MG63 (cell line): ENCODE results near the gene ACKR2. TPM values are rescaled to one million over a fixed set of nuclear protein-coding genes. Genes with fewer than 3 reads are reported as not detected.

Source experiments
- DNase-seq: peaks from one replicate; pipeline ENCODE4 v3.0.0-alpha.2; 2020
- H3K27me3 ChIP-seq: fragments of 250-450 bp; sonication (Bioruptor Pico); 2 replicates; pipeline ENCODE4 v1.5.1; 2020; ENCODE audit warnings: mild to moderate bottlenecking, moderate library complexity
- H3K36me3 ChIP-seq: fragments of 250-450 bp; sonication (Bioruptor Pico); 2 replicates; pipeline ENCODE4 v1.5.1; 2020; ENCODE audit warnings: mild to moderate bottlenecking, moderate library complexity
- H3K4me3 ChIP-seq: fragments of 250-450 bp; sonication (Bioruptor Pico); 2 replicates; pipeline ENCODE4 v1.5.1; 2020; ENCODE audit warnings: mild to moderate bottlenecking, moderate library complexity
- H3K9me3 ChIP-seq: fragments of 250-450 bp; sonication (Bioruptor Pico); 2 replicates; pipeline ENCODE4 v1.5.1; 2020; ENCODE audit warnings: mild to moderate bottlenecking, moderate library complexity
- total RNA-seq: library from RNA; depleted of rRNA; stranded (reverse); fragments of >200 nt; shearing (Covaris generic); gene quantifications from 2 replicates; pipeline ENCODE4 v1.2.3, GENCODE V29; 2014; ENCODE audit warnings: low replicate concordance

The ACKR2 gene
- total RNA-seq, 1 experiment from 2014 or later: not detected

DNA sequence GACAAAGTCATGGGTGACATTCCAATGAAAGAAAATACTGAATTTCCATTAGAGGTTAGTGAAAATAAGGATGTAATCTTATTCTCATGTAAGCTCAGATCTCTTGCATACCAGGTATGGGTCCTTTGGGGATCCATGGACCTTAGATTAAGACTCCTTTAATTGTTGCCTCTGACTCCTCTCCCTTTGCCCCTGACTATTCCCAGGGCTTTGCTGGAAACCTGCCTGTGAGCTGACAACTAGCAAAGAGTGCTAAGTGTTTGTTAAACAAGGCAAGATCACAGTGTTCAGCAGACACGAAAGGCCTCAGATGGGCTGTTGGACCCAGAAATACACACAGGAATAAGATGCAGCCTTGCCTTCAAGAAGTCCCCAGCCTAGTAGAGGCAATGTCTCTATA is 32.1 kb downstream of the ACKR2 start:
- H3K4me3 ChIP-seq: no peak overlapping the region
- H3K9me3 ChIP-seq: no peaks in the 10 kb centered on the region
- no peaks in the 10 kb centered on the region for H3K27me3 ChIP-seq
- H3K36me3 ChIP-seq: no peaks in the 10 kb centered on the region
- peak; percentile 4 for DNase-seq

DNA sequence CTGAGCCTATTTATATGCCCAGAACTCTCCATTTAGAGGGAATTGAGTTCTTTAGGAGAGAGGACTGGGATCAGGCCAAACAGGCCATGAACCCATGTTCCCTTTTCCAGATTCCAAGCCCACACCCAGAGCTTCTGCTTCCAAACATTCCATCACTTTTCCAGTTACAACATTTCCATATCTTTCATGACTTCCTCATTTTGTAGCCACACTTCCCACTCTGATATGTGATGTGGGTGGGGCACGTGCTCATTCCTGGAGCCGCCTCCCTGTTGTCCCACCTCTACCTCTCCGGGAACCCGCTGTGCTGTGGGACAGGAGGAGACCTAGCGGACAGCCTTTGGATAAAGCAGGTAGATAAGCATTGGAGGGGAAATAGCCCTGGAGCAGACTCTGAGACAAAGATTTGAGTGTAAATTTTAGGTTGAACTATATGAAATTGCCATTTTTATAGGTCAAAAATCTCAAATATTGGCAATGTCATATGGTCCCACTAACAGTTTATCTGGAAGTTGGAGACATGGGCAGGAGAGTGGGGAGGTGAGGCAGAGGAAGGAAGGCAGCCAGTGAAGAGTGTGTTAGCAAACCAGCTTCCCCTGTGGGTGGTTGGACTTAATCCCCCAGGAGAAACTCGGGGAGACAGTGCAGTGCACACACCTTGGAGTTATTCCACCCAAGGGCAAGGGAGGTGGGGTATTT is 34.6 kb downstream of the ACKR2 start:
- Histone ChIP-seq H3K36me3 (no peaks in the 10 kb centered on the region), H3K27me3 (no peaks in the 10 kb centered on the region), H3K9me3 (no peaks in the 10 kb centered on the region), H3K4me3 (no peak overlapping the region)
- no peak for DNase-seq

DNA sequence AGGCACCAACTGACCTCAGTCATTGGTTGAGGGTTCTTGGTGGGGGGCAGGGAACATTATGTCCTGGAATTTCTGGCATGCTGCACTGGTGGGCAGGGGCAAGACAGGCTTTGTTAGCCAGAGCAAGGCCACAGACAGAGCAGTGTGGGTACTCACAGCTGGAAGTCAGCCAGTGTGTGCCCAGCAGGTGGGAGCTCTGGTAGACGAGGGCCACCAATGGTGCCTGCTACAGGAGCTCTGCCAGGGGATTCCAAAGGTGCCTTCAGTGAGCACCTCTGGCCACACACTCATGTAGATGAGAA is 35.1 kb downstream of the ACKR2 start:
- no peaks in the 10 kb centered on the region for H3K27me3 ChIP-seq
- no peak overlapping the region for H3K4me3 ChIP-seq
- DNase-seq: no peak
- no peaks in the 10 kb centered on the region for H3K36me3 ChIP-seq
- no peaks in the 10 kb centered on the region for H3K9me3 ChIP-seq

DNA sequence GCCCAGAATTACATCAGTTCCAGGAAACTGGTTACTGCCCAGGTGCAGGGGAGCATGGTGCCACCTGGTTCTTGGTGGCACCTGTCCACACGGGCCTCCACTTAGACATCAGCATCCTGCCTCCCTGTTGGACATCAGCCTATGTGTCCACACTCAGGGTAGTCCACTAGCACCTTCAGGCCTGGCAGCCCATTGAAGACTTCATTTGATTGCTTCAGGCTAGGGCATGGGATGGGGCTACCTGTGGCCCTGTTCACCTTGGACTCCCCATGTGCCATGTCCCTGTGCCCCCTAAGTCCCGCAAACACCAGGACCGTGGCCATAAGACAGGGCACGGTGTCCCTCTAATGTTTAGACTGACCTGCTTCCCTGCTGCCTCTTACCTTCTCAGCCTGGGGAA is 35.6 kb downstream of the ACKR2 start:
- H3K4me3 ChIP-seq: no peak overlapping the region
- no peaks in the 10 kb centered on the region for H3K9me3 ChIP-seq
- H3K36me3 ChIP-seq: no peaks in the 10 kb centered on the region
- H3K27me3 ChIP-seq: no peaks in the 10 kb centered on the region
- no peak for DNase-seq

DNA sequence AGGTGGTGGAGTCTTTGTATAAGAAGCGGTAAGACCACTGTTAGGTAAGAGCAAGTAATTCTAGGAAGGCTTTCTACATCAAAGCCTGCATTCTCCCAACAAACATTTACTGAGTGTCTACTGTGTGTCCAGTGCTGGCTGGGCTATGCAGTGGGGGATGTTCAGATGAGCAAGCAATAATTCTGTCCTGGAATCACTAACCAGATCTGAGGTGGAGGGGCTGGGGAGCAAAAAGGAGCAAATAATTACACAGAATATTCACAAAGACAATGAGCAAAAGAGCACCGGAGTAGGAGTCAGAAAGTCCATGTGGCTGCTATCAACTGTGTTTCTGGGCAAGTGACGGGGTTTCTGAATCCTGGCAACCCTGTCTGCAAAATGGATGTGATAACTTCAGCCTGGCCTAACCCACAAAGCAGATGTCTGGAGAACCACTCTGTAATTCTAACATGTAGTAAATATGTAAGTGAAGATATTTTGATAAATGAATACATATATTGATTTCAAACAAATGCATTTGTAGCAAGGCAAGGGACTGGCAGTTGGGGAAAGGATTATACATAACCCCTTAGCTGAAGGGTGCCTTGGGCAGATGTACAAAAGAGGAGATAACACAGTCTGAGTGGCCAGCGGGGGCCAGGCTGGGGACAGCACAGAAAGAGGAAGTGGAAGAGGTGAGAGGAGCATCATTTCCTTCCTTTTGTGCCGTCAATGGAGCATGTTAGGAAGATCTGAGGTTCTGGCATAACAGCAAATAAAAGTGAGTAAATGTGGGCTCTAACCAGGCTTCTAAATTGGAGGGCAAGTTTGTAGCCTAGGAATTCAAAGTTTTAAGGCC is 37.7 kb downstream of the ACKR2 start:
- Histone ChIP-seq H3K9me3 (no peaks in the 10 kb centered on the region), H3K4me3 (no peak overlapping the region), H3K27me3 (no peaks in the 10 kb centered on the region), H3K36me3 (no peaks in the 10 kb centered on the region)
- no peak for DNase-seq

DNA sequence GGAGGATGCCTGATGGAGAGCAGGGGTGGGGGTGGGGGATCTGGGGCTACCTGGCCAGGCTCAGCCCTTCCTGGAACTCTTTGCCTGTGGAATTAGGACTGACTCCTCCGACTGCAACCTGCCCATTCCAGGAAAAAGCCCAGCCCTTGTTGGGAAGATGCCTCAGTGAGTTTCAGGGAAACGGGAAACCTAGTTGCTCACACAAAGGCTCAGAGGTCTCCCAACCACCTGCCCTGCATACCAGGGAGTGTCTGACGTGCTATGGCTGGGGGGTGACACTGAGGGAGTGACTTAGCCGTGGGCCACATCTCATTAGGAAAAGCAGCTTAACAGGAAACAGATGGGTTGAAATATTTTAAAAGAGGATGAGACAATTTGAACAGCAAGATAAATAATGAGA is 38.5 kb downstream of the ACKR2 start:
- DNase-seq: no peak
- no peaks in the 10 kb centered on the region for H3K36me3 ChIP-seq
- no peaks in the 10 kb centered on the region for H3K27me3 ChIP-seq
- no peak overlapping the region for H3K4me3 ChIP-seq
- no peaks in the 10 kb centered on the region for H3K9me3 ChIP-seq

DNA sequence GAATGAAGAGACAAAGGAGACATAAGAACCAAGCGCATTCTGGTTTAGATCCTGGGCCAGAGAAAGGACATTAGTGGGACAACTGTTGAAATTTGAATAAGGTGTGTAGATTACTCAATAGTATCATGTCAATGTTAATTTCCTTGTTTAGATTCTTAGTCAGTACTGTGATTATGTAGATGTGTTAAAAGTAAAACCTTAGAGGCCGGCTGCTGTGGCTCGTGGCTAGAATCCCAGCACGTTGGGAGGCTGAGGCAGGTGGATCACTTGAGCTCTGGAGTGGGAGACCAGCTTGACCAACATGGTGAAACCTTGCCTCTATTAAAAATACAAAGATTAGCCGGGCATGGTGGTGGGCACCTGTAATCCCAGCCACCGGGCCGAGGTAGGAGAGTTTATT is 39.8 kb downstream of the ACKR2 start:
- H3K36me3 ChIP-seq: no peaks in the 10 kb centered on the region
- no peak overlapping the region for H3K4me3 ChIP-seq
- no peak for DNase-seq
- no peaks in the 10 kb centered on the region for H3K27me3 ChIP-seq
- H3K9me3 ChIP-seq: no peaks in the 10 kb centered on the region

DNA sequence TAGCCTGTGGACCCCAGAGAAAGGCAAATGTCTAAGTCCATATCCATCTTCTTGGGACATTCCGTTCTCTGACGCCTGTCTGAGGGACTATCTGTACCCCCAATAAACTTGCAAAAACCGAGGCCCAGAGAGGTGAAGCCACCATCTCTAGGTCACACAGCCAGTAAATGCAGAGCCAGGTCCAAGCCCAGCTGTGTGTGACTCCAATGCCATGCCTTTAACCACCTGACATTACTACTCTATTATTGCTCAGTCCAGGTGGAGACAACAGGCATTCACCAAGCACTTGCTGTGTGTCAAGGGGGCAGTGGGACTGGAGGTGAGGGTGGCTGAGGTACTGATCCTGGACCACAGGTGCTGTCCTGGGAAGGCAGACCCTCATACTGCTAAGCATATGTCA is 41.0 kb downstream of the ACKR2 start:
- Histone ChIP-seq H3K36me3 (no peaks in the 10 kb centered on the region), H3K9me3 (no peaks in the 10 kb centered on the region), H3K4me3 (no peak overlapping the region), H3K27me3 (no peaks in the 10 kb centered on the region)
- no peak for DNase-seq

DNA sequence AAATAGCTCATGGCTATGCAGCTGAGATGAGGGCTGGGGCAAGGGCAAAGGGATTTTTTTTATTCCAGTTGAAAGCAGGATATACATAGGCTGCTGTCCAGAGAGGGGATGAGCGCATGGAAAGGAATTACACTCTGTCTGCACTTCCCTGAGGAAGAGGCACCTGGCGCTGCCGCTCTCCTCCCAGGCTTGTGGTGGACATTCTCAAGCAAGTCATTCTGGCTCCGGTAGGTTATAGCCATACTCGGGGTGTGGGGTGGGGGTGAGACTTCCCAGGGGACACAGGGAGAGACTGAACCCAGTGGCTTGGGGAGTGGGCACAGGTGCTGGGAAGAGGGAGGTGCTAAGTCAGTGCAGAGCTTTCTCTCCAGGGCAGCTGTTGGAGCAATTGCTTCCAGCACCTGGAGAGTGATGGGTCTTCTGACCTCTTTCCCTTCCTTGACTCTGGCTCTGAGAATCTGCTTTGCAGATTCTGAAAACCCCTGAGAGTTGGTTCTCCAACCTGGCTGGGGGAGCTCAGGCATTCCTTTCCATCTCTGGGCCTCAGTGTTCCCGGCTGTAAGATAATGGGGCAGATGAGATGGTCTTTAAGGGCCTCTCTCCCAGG is 42.1 kb downstream of the ACKR2 start:
- Histone ChIP-seq H3K27me3 (no peaks in the 10 kb centered on the region), H3K4me3 (no peak overlapping the region), H3K36me3 (no peaks in the 10 kb centered on the region), H3K9me3 (no peaks in the 10 kb centered on the region)
- DNase-seq: no peak

DNA sequence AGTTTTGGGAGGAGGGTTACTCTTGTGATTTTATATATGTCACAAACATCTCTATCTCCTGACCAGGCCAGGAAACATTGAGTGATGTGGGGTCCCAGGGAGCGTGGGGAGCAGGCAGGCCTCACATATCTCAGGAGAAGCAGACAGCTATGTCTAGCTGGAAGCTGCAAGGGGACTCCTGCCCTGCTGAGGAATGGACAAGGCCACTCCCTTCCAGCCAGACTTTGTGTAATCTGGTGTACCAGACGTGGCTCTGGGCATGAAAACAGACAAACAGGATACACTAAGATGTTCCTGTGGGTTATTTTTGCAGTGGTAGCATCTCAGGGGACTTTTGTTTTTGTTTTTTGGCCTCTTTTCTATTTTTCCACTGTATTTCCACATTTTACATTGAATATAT is 43.2 kb downstream of the ACKR2 start:
- Histone ChIP-seq H3K27me3 (no peaks in the 10 kb centered on the region), H3K9me3 (no peaks in the 10 kb centered on the region), H3K4me3 (no peak overlapping the region), H3K36me3 (no peaks in the 10 kb centered on the region)
- no peak for DNase-seq

DNA sequence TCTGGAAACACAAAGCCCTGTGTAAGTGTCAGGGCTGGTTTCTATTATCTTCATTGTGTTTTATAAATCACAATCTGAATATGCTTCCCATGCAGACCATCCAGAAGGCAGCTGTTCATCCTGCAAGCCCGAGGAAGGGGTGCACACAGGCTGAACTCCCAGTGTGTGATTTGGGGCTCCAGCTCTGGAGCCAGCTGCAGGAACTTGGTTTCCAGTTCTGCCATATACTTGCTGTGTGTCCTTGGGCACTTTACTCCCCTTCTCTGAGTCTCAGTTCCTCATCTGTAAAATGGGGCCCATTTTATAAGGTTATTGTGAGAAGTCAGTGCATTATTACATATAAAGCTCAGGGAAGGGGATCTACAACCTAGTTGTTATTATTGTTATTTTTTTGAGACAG is 43.8 kb downstream of the ACKR2 start:
- no peak for DNase-seq
- H3K36me3 ChIP-seq: no peaks in the 10 kb centered on the region
- H3K9me3 ChIP-seq: no peaks in the 10 kb centered on the region
- H3K4me3 ChIP-seq: no peak overlapping the region
- no peaks in the 10 kb centered on the region for H3K27me3 ChIP-seq

DNA sequence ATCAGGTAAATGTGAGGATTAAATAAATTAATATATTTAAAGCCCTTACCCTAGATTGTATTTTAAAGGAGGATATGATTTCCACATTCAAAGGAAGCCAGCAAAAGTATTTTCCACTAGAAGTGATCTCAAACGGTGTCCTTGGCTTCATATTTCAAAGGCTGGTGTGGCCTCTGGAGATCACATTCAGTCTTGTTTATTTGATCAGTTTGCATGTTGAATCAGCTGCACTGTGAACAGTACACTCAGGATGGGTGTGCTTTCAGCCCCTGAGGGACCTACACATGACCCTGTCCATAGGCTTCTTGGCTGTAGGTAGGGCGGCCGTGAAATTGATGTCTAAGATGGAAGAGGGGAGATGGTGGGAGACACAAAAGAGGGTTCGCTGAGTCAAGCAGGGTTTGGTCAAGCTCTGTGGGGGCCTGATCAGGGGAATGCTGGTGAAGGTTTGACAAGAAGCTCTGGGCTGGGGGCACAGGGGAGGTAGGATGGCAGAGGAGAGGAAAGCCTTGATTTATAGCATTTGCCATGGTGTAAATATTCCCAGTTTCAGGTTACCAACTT is 44.6 kb downstream of the ACKR2 start:
- Histone ChIP-seq H3K4me3 (no peak overlapping the region), H3K27me3 (no peaks in the 10 kb centered on the region), H3K9me3 (no peaks in the 10 kb centered on the region), H3K36me3 (no peaks in the 10 kb centered on the region)
- DNase-seq: no peak

DNA sequence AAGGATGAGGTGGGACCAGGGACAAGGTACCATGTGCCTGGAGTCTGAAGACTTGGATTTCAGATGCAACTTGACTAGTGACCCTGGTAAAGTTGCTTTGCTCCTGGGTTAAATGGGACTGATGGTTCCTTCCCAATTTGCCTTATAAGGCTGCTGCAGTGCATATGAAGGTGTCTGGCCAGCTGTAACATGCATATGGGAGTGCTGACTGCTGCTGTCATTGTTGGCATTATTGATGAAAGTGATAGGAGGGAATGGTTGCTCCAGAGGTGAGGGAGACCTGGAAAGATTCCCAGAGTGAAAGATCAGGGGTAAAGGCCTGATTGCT is 45.9 kb downstream of the ACKR2 start:
- H3K4me3 ChIP-seq: no peak overlapping the region
- no peaks in the 10 kb centered on the region for H3K36me3 ChIP-seq
- no peaks in the 10 kb centered on the region for H3K9me3 ChIP-seq
- DNase-seq: no peak
- H3K27me3 ChIP-seq: no peaks in the 10 kb centered on the region

DNA sequence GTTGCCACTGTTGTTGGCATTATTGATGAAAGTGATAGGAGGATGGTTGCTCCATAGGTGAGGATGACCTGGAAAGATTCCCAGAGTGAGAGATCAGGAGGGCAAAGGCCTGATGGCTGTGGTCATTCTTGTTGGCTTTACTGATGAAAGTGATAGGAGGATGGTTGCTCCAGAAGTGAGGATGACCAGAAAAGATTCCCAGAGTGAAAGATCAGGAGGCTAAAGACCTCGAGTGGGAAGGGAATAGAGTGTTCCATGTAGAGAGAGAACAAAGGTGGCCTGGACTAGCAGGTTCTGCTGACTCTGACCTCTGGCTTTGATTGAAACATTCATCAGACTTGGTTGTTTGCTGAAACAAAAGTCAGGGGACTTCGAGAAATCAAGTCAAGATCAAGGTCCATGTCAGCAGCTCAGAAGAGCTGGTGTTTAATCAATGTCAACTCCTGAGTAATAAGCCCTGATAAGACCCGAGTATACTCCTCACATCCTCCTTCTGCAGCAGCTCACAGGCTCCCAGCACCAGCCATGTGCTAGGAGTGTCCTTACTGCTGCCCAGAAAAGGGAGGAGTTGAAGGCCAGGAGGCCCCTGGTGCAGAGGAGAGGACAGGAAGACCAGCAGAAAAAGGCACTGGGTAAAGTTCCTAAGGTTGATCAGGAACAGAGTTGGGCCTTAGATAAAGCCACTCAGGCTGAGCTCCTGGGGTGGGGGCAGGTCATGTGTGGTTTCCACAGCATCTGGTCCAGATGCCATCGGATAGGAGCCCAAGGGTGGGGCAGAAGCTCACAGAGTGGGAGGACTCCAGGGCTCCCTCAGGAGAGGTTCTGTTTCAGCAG is 46.5 kb downstream of the ACKR2 start:
- H3K27me3 ChIP-seq: no peaks in the 10 kb centered on the region
- H3K9me3 ChIP-seq: no peaks in the 10 kb centered on the region
- no peaks in the 10 kb centered on the region for H3K36me3 ChIP-seq
- no peak overlapping the region for H3K4me3 ChIP-seq
- DNase-seq: no peak

DNA sequence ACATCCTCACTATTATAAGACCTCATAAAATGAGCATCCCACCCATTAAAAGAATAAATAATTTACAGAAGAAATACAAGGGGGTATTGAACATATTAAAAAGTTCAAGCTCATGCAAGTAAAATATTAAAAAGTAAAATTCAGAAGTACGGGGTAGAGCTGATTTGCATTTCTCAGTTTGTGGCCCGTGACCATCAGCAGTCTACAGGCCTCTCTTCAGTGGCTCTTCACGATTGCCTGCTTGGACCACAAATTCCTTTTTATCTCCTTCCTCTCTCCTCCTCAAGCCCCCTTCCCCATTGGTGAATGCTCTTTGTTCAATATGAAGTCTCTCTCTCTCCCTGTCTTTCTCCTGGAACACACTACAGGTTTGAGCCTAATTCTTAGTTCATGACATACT is 47.3 kb downstream of the ACKR2 start:
- H3K27me3 ChIP-seq: no peaks in the 10 kb centered on the region
- DNase-seq: no peak
- no peak overlapping the region for H3K4me3 ChIP-seq
- H3K9me3 ChIP-seq: no peaks in the 10 kb centered on the region
- no peaks in the 10 kb centered on the region for H3K36me3 ChIP-seq

DNA sequence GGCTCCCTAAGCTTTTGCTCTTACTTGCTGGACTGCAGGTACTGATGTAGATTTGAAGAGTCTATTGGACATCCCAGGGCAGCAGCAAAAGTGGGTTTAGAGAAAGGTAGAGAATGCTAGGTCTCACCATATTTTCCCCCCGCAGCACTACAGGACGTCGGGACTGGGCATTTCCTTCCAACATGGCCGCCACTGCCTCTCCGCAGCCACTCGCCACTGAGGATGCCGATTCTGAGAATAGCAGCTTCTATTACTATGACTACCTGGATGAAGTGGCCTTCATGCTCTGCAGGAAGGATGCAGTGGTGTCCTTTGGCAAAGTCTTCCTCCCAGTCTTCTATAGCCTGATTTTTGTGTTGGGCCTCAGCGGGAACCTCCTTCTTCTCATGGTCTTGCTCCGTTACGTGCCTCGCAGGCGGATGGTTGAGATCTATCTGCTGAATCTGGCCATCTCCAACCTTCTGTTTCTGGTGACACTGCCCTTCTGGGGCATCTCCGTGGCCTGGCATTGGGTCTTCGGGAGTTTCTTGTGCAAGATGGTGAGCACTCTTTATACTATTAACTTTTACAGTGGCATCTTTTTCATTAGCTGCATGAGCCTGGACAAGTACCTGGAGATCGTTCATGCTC is 55.2 kb downstream of the ACKR2 start:
- H3K27me3 ChIP-seq: no peaks in the 10 kb centered on the region
- no peak for DNase-seq
- H3K4me3 ChIP-seq: no peak overlapping the region
- H3K9me3 ChIP-seq: no peaks in the 10 kb centered on the region
- no peaks in the 10 kb centered on the region for H3K36me3 ChIP-seq

DNA sequence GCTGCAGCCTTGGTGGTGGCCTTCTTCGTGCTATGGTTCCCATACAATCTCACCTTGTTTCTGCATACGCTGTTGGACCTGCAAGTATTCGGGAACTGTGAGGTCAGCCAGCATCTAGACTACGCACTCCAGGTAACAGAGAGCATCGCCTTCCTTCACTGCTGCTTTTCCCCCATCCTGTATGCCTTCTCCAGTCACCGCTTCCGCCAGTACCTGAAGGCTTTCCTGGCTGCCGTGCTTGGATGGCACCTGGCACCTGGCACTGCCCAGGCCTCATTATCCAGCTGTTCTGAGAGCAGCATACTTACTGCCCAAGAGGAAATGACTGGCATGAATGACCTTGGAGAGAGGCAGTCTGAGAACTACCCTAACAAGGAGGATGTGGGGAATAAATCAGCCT is 56.0 kb downstream of the ACKR2 start:
- no peaks in the 10 kb centered on the region for H3K27me3 ChIP-seq
- no peak for DNase-seq
- no peaks in the 10 kb centered on the region for H3K36me3 ChIP-seq
- no peaks in the 10 kb centered on the region for H3K9me3 ChIP-seq
- no peak overlapping the region for H3K4me3 ChIP-seq
